K562 (cell line): ENCODE measurements around the gene JUND. TPM values are rescaled to one million over a fixed set of nuclear protein-coding genes. Genes with fewer than 3 reads are reported as not detected.

Experiments used
- GABPB1 ChIP-seq: sonication (generic); formaldehyde crosslinking; IDR thresholded peaks from 2 replicates; pipeline ENCODE4 v1.8.0; 2022; ENCODE audit warnings: mild to moderate bottlenecking, missing genetic modification reagents
- MAX ChIP-seq: sonication (generic); formaldehyde crosslinking; IDR thresholded peaks from 2 replicates; pipeline ENCODE4 v1.9.0; 2022; ENCODE audit warnings: mild to moderate bottlenecking, missing genetic modification reagents
- MAZ ChIP-seq, 2 experiments: fragments of 450-650 bp in 1 of 2; sonication (generic) in 1 of 2; formaldehyde crosslinking; IDR thresholded peaks in 1 of 2; conservative IDR thresholded peaks in 1 of 2; 2 replicates each; pipeline versions ENCODE4 v1.4.0 to v1.5.0; 2020; ENCODE audit warnings: mild to moderate bottlenecking in 1 of 2, missing genetic modification reagents in 1 of 2
- PRMT5 ChIP-seq: sonication (generic); formaldehyde crosslinking; IDR thresholded peaks from 2 replicates; pipeline ENCODE4 v1.5.0; 2020; ENCODE audit warnings: missing genetic modification reagents
- PTBP1 ChIP-seq: fragments of 200-400 bp; formaldehyde crosslinking; IDR thresholded peaks from 2 replicates; pipeline ENCODE4 v1.6.1; 2017; ENCODE audit warnings: low read depth, low read length
- RBM25 ChIP-seq: fragments of 200-400 bp; formaldehyde crosslinking; IDR thresholded peaks from 2 replicates; pipeline ENCODE4 v1.6.1; 2018; ENCODE audit warnings: low read length, low read depth, moderate library complexity; ENCODE audit not compliant: severe bottlenecking
- RCOR1 ChIP-seq, 2 experiments: IDR thresholded peaks; 2 replicates each; pipeline ENCODE4 v1.6.1; 2012; ENCODE audit warnings: low read depth in 2 of 2, low read length in 2 of 2, borderline replicate concordance in 1 of 2, improper control_type of control experiment in 1 of 2
- SMARCA5 ChIP-seq: fragments of 450-650 bp; IDR thresholded peaks from 2 replicates; pipeline ENCODE4 v1.6.1; 2016
- ZNF232 ChIP-seq: sonication (generic); formaldehyde crosslinking; IDR thresholded peaks from 2 replicates; pipeline ENCODE4 v1.8.0; 2022; ENCODE audit warnings: mild to moderate bottlenecking, missing genetic modification reagents
- ZNF407 ChIP-seq: fragments of 450-650 bp; IDR thresholded peaks from 2 replicates; pipeline ENCODE4 v1.6.1; 2016; ENCODE audit warnings: low read depth
- ZNF511 ChIP-seq: sonication (generic); formaldehyde crosslinking; IDR thresholded peaks from 2 replicates; pipeline ENCODE4 v1.8.0; 2022; ENCODE audit warnings: mild to moderate bottlenecking, missing genetic modification reagents
- polyA plus RNA-seq, 8 experiments: library from polyadenylated mRNA; depleted of rRNA in 4 of 8; stranded (reverse) in 5 of 8; unstranded in 3 of 8; fragments of >200 nt; fragmentation: Nextera tagmentation in 2 of 8; fragmentation: Illumina TruSeq in 1 of 8; extraction: Ambion mirVana in 2 of 8; extraction: Trizol in 1 of 8; gene quantifications; 2 replicates each; pipeline versions ENCODE4 v1.2.1 to v1.2.3, GENCODE V29; 2011 to 2014; ENCODE audit warnings: inconsistent platforms in 1 of 8, missing spikeins in 1 of 8
- total RNA-seq, 7 experiments: library from RNA; depleted of rRNA in 6 of 7; stranded (reverse); fragments of >200 nt in 6 of 7; fragmentation: Illumina TruSeq in 2 of 7; extraction: Trizol in 2 of 7; gene quantifications; 2 replicates each; pipeline versions ENCODE4 v1.2.1 to v1.2.3, GENCODE V29; 2011 to 2021; ENCODE audit warnings: low replicate concordance in 1 of 7

The JUND gene
- total and polyA plus RNA-seq, 9 of the 15 experiments (the other 6 are each of a cell fraction or from before 2014, with no cell fraction given): 6.4 to 286 (median 42.3) TPM

- TF ChIP-seq ZNF407: peak; percentile 72
- peak; percentile 73; the same call in 1 of the 2 replicates for TF ChIP-seq ZNF232 (CRISPR knock-in tag)
- TF ChIP-seq SMARCA5: 0 out of 2 replicates have a peak, but pooled peaks have one; percentile 61
- peak in 1 of 2 experiments; percentile 51; a peak in 2 of 4 replicates for TF ChIP-seq RCOR1 (IDR thresholded peaks at IDR 0.05; ENCODE audit: borderline replicate concordance in 1 of 2, low read depth in 2 of 2, low read length in 2 of 2)
- peak in 1 of 2 experiments; percentile 14; a peak in 1 of 4 replicates for TF ChIP-seq MAZ (CRISPR knock-in tag; conservative IDR thresholded peaks at IDR 0.05 in 1 of 2, IDR thresholded peaks at IDR 0.05 in 1 of 2)
- peak; percentile 82 for TF ChIP-seq PRMT5 (CRISPR knock-in tag)
- peak; percentile 37 for TF ChIP-seq GABPB1 (CRISPR knock-in tag)
- peak; percentile 95 for TF ChIP-seq MAX (CRISPR knock-in tag)
- 0 out of 2 replicates have a peak, but pooled peaks have one; percentile 53 for TF ChIP-seq PTBP1
- peak; percentile 78 for TF ChIP-seq RBM25
- TF ChIP-seq ZNF511 (CRISPR knock-in tag): peak; percentile 90
These were observed 42.1 kb downstream of the JUND start (continued) for GRCh38 chr19:18239303-18239702.
